ENCODE data around the gene DNAH17. TPM values are rescaled to one million over a fixed set of nuclear protein-coding genes. Genes with fewer than 3 reads are reported as not detected.

Gene DNAH17
- total RNA-seq, 1 donor from 2014 or later: not detected

DNA sequence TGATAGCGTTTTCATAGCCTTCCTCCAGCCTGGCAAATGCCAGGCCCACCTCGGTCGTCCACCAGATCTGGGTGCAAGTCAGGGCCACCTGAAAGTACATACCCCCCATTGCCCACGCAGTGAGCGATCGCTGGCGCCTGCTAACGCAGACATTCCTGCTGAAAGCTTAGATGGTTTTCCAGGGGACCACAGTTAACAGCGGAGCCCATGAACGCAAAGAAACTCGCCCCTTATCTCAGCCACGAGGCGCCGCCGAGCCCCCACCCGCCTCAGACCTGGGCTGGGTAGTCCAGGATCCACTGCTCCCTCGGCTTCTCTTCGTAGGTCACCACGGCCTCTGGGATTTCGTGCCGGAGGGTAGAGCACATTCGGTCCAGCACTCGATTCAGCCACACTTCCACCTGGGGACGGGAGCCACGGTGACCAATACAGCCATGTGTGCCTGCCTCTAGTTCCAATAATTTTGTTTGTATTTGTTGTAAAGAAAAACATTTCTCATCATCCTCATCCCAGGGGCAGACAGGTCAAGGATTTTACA, 74.5 kb downstream of the DNAH17 start:
- TF ChIP-seq, protein P1, sequence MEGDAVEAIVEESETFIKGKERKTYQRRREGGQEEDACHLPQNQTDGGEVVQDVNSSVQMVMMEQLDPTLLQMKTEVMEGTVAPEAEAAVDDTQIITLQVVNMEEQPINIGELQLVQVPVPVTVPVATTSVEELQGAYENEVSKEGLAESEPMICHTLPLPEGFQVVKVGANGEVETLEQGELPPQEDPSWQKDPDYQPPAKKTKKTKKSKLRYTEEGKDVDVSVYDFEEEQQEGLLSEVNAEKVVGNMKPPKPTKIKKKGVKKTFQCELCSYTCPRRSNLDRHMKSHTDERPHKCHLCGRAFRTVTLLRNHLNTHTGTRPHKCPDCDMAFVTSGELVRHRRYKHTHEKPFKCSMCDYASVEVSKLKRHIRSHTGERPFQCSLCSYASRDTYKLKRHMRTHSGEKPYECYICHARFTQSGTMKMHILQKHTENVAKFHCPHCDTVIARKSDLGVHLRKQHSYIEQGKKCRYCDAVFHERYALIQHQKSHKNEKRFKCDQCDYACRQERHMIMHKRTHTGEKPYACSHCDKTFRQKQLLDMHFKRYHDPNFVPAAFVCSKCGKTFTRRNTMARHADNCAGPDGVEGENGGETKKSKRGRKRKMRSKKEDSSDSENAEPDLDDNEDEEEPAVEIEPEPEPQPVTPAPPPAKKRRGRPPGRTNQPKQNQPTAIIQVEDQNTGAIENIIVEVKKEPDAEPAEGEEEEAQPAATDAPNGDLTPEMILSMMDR (conservative IDR thresholded peaks at IDR 0.05; ENCODE audit: low read depth, low read length): no peak
- H3K4me3 ChIP-seq (ENCODE audit: low read depth, low read length): no peak overlapping the region

DNA sequence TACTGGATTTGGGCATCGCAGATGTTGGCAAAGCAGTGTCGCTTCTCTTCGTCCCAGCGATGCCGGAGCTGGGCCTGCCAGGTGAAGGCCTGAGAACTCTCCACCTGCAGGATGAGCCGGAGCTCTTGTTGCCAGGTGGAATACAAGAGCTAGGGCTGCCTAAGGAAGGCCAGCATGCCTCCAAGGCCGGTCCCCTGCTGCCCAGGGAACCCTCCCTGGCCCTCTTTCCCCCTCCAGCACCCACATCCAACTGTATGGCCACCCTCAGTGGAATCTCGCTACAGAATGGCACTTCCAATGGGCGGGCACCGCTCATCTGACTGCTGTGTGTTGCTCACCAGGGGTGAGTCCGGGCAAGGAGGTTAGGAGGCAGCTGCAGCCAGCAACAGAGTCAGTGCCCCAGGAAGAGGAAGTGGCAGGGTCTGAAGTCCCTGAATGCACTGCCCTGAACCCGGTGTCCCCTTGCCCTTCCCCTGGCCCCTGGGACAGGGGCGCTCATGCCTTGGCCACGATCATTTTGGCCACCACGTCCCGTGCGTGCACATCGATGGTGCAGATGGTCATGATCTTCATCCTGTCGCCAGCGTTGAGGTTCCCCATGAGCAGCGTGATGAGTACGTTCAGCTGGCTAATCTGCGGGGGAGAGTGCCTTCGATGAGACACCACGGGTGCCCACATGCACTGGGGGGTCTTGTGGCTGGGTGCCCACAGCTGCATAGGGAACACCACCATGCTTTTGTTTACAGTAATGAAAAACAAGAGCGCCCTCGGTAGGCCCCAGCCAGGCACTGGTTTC, 75.8 kb downstream of the DNAH17 start:
- TF ChIP-seq, protein P1 (conservative IDR thresholded peaks at IDR 0.05; ENCODE audit: low read depth, low read length): no peak
- DNase-seq (ENCODE audit: low read depth): no peak
- H3K4me3 ChIP-seq (ENCODE audit: low read depth, low read length): no peak overlapping the region

More for the DNA sequence above, 74.5 kb downstream of the DNAH17 start:
- no peak for DNase-seq (ENCODE audit: low read depth)

DNA sequence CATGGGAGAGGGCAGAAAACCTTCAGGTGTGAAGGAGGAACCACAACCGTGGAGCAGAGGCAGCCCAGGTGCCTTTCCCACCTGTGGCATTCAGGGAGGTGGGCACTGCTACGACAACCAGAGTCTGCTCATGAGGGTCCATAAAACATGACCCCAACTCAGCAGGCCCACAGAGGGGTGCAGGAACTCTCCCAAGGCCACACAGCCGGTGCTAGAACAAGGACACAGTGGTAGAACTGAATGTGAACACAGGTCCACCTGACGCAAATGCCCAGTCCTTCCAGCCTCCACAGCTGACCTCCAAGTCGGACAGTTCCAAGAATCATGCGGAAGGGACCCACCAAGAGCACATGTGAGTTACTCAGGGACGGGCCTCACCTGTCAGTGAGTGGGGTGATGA, 76.4 kb downstream of the DNAH17 start:
- TF ChIP-seq, protein P1 (conservative IDR thresholded peaks at IDR 0.05; ENCODE audit: low read depth, low read length): no peak

DNA sequence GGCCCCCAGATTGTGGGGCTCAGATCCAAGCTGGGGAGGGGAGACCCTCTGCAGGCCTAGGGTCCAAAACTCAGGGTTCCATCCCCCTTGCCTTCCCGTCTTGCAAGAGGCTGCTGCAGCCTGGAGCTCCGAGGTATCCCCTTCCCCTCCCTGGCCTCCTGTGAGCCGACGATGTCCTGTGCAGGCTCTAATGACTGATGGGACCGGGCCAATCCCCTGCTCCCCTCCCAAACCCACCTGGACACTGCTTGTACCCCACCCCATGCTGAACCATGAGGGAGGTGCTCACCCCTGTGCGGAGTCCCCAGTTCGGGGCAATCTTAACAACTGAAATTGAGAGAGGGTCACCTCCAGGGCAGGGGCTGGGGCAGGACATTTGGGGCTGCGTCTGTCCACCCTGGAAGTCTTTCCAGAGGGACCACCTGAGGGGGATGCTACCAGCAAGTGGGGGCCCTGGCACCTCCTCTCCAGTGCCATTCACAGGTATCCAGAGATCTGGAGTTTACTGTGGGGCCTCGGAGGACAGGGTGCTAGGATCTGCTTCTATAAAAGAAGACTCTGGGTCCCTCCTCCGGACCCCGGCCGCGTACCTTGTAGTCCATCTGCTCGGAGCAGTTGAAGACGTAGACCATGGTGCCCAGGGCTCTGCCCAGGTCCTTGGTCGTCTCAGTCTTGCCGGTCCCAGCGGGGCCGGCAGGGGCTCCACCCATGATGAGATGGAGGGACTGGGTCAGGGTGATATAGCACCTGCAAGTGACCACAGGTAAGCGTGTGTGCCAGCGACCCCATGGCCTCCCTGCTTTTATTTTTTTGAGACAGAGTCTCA, 77.3 kb downstream of the DNAH17 start:
- no peak for DNase-seq (ENCODE audit: low read depth)
- TF ChIP-seq, protein P1 (conservative IDR thresholded peaks at IDR 0.05; ENCODE audit: low read depth, low read length): no peak
- no peak overlapping the region for H3K4me3 ChIP-seq (ENCODE audit: low read depth, low read length)

More for the DNA sequence above, 76.4 kb downstream of the DNAH17 start:
- H3K4me3 ChIP-seq (ENCODE audit: low read depth, low read length): no peak overlapping the region
- DNase-seq (ENCODE audit: low read depth): no peak

DNA sequence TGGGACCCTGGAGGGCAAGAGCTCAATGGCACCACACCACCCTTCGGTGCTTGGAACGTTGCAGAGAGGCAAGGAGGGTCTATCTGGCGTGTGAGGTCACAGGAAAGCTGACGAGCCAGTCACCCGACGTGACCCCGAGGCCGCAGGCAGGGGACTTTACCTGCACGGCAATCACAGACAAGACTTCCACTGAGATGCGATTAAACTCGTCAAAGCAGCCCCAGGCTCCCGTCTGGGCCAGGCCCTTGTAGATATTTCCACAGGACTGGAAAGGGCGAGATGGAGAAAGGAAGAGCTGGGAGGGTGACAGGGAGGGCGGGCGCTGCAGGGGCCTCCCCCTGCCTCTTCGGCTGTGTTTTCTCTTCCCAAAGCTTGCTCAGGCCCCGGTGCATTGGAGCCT, 78.3 kb downstream of the DNAH17 start:
- no peak for DNase-seq (ENCODE audit: low read depth)
- no peak overlapping the region for H3K4me3 ChIP-seq (ENCODE audit: low read depth, low read length)
- TF ChIP-seq, protein P1 (conservative IDR thresholded peaks at IDR 0.05; ENCODE audit: low read depth, low read length): no peak

DNA sequence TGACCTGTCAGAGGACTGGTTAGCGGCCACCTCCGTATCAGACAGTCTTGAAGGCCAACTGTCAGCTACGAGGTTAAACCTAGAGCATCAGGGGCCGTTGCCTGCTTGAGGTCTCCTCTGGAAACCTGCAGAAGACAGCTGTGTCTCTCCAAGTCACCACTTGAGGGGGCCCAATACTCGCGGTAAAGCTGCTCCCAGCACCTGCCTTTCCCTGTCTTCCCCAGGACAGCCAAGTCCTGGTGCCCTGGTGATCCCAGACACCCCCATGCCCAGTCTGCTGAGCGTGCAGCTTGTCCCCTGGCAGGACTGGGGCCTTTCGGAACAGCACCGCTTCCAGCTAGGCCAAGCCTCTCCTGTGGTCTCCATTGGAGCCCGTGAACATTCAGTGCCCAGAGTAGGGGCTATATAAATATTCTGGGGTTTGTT, 80.1 kb downstream of the DNAH17 start:
- TF ChIP-seq, protein P1 (conservative IDR thresholded peaks at IDR 0.05; ENCODE audit: low read depth, low read length): peak; percentile 79

More for the DNA sequence above, 80.1 kb downstream of the DNAH17 start:
- H3K4me3 ChIP-seq (ENCODE audit: low read depth, low read length): no peak overlapping the region
- DNase-seq (ENCODE audit: low read depth): no peak
